Astrocyte of the hippocampus (primary cell): ENCODE data around the gene GNPTAB.
A peak's percentile ranks its signal among the peaks of the same experiment; 100 is the strongest.
"Not testable (repeated sequence)": the region's sequence is repeated elsewhere in the genome, so short reads cannot be mapped to it uniquely, and the experiment has no call there.

Experiments used
- DNase-seq: peaks from one replicate; pipeline ENCODE4 v3.0.0; 2011; ENCODE audit warnings: low read depth, low spot score

GNPTAB gene

GRCh38 chr12:101737476-101737875, 93.3 kb downstream of the GNPTAB start:
- no peak for DNase-seq

GRCh38 chr12:101734482-101734881, 96.3 kb downstream of the GNPTAB start:
- not testable (repeated sequence) for DNase-seq

GRCh38 chr12:101733166-101733565, 97.6 kb downstream of the GNPTAB start:
- no peak for DNase-seq

- no peak for DNase-seq
These were observed 98.4 kb downstream of the GNPTAB start for GRCh38 chr12:101732318-101732717.

- no peak for DNase-seq
These were observed 100.9 kb downstream of the GNPTAB start for GRCh38 chr12:101729842-101730241.

- DNase-seq = no peak
These were observed 103.7 kb downstream of the GNPTAB start for GRCh38 chr12:101727098-101727497.

- DNase-seq = no peak
These were observed 108.4 kb downstream of the GNPTAB start for GRCh38 chr12:101722392-101722791.

GRCh38 chr12:101720118-101720517, 110.6 kb downstream of the GNPTAB start:
- no peak for DNase-seq

- no peak for DNase-seq
These were observed 111.2 kb downstream of the GNPTAB start for GRCh38 chr12:101719566-101719965.

- DNase-seq = no peak
These were observed 115.8 kb downstream of the GNPTAB start for GRCh38 chr12:101714877-101715444.

GRCh38 chr12:101713930-101714329, 116.8 kb downstream of the GNPTAB start:
- no peak for DNase-seq

- DNase-seq = no peak
These were observed 117.6 kb downstream of the GNPTAB start for GRCh38 chr12:101713059-101713682.

- DNase-seq = no peak
These were observed 120.5 kb downstream of the GNPTAB start for GRCh38 chr12:101710288-101710687.

- DNase-seq = peak; percentile 29
These were observed 123.5 kb downstream of the GNPTAB start for GRCh38 chr12:101707131-101707782.

GRCh38 chr12:101706403-101706802, 124.4 kb downstream of the GNPTAB start:
- no peak for DNase-seq

- DNase-seq = no peak
These were observed 127.3 kb downstream of the GNPTAB start for GRCh38 chr12:101703487-101703886.

- no peak for DNase-seq
These were observed 130.4 kb downstream of the GNPTAB start for GRCh38 chr12:101700299-101700820.

GRCh38 chr12:101698800-101699347, 131.9 kb downstream of the GNPTAB start:
- peak; percentile 31 for DNase-seq

GRCh38 chr12:101697930-101698799, 132.6 kb downstream of the GNPTAB start:
- DNase-seq = peak; percentile 60

- peak; percentile 82 for DNase-seq
These were observed 133.4 kb downstream of the GNPTAB start, which contains the start of gene CHPT1 for GRCh38 chr12:101697197-101697929. TSS of gene CHPT1 (plus strand) at chr12:101697640. CDS start at chr12:101697862, 222 bp downstream.
